ENCODE measurements around the gene FOXN3.
"Not testable (repeated sequence)": the region's sequence is repeated elsewhere in the genome, so short reads cannot be mapped to it uniquely, and the experiment has no call there.

FOXN3 gene

GRCh38 chr14:89221109-89221810 lies 195.8 kb downstream of the FOXN3 start:
- no peak for DNase-seq

- DNase-seq = no peak
These were observed 198.0 kb downstream of the FOXN3 start for GRCh38 chr14:89219051-89219450.

GRCh38 chr14:89217891-89218290 lies 199.1 kb downstream of the FOXN3 start:
- no peak for DNase-seq

GRCh38 chr14:89215531-89215930 lies 201.5 kb downstream of the FOXN3 start:
- DNase-seq = no peak

- DNase-seq = no peak
These were observed 201.9 kb downstream of the FOXN3 start for GRCh38 chr14:89215114-89215513.

GRCh38 chr14:89214221-89214965 lies 202.6 kb downstream of the FOXN3 start:
- no peak for DNase-seq

GRCh38 chr14:89212386-89213235 lies 204.4 kb downstream of the FOXN3 start:
- DNase-seq = no peak

- DNase-seq = no peak
These were observed 207.5 kb downstream of the FOXN3 start for GRCh38 chr14:89209558-89209957.

- no peak for DNase-seq
These were observed 209.1 kb downstream of the FOXN3 start for GRCh38 chr14:89207925-89208328.

- no peak for DNase-seq
These were observed 210.5 kb downstream of the FOXN3 start for GRCh38 chr14:89206389-89207031.

- DNase-seq = no peak
These were observed 211.8 kb downstream of the FOXN3 start for GRCh38 chr14:89205137-89205740.

- DNase-seq = no peak
These were observed 214.4 kb downstream of the FOXN3 start for GRCh38 chr14:89202413-89203190.

GRCh38 chr14:89201645-89202044 lies 215.4 kb downstream of the FOXN3 start:
- DNase-seq = no peak

GRCh38 chr14:89199357-89199756 lies 217.7 kb downstream of the FOXN3 start:
- not testable (repeated sequence) for DNase-seq

- DNase-seq = no peak
These were observed 218.3 kb downstream of the FOXN3 start for GRCh38 chr14:89198544-89199329.

GRCh38 chr14:89197623-89198022 lies 219.4 kb downstream of the FOXN3 start:
- DNase-seq = no peak

- DNase-seq = no peak
These were observed 220.5 kb downstream of the FOXN3 start for GRCh38 chr14:89196545-89196944.

GRCh38 chr14:89194376-89194775 lies 222.7 kb downstream of the FOXN3 start:
- DNase-seq = no peak

GRCh38 chr14:89190765-89191513 lies 226.1 kb downstream of the FOXN3 start:
- DNase-seq = no peak

GRCh38 chr14:89188492-89188891 lies 228.5 kb downstream of the FOXN3 start:
- DNase-seq = no peak
